ENCODE results near the gene UBR2. TPM values are rescaled to one million over a fixed set of nuclear protein-coding genes. Genes with fewer than 3 reads are reported as not detected.
A peak's percentile ranks its signal among the peaks of the same experiment; 100 is the strongest.

The UBR2 gene
- total and polyA plus RNA-seq, 2 donors (not counting 1 experiment from before 2014, with no cell fraction given): 17.9 to 34.7 TPM

DNA sequence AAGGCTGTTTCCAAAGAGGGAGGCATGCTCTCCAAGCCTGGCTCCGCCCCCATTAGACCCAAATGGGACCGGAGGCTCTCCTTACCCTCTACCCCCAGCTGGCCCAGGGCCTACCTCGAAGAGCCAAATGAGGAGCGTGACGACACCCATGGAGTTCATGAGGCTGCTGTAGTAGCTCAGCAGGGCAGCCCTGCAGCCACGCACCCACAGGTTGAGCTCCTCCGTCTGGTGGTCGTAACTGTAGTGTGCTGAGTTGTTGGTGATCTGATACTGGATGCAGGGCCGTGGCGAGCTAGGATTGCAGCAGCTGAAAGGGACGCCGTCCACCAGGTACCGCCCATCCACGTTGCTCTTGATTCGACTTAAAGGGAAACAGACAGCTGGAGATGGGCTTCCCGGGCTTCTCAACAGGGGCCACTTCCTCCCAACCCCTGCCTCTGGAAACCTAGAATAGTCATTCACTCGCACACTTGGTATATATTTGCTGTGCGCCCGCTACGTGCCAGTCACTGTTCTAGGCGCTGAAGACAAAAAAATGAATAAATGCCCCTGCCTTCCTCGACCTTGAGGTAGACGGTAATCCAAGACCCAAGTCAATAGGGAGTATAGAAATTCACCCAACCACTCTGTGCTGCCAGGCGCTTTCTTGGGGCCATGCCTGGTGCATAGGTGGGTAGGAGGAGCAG lies 140.6 kb downstream of the UBR2 start:
- H3K27ac ChIP-seq (ENCODE audit: insufficient read depth, low read length): no peak overlapping the region
- no peaks in the 10 kb centered on the region for H3K79me2 ChIP-seq (ENCODE audit: control insufficient read depth, insufficient read depth, low read length)
- no peaks in the 10 kb centered on the region for H3K4me1 ChIP-seq (ENCODE audit: control insufficient read depth, extremely low read depth, insufficient read depth, low read length)
- no peak overlapping the region for H3K9ac ChIP-seq (ENCODE audit: insufficient read depth, low read length)
- H3K36me3 ChIP-seq (ENCODE audit: control insufficient read depth, insufficient read depth, low read length): no peaks in the 10 kb centered on the region
- H2AFZ ChIP-seq (ENCODE audit: low read length): peak overlapping the region; percentile 81
- no peaks in the 10 kb centered on the region for H3K9me3 ChIP-seq (ENCODE audit: control insufficient read depth, insufficient read depth, low read depth, low read length)
- H3K27me3 ChIP-seq (ENCODE audit: control insufficient read depth, insufficient read depth, low read length): no peaks in the 10 kb centered on the region
- peak overlapping the region; percentile 24 to 68 (median 51) for H3K4me3 ChIP-seq (replicated peaks in 1 of 4; ENCODE audit: control extremely low read depth in 1 of 4, insufficient read depth in 1 of 4, low read depth in 3 of 4, low read length in 4 of 4)
- TF ChIP-seq CTCF (conservative IDR thresholded peaks at IDR 0.05 in 1 of 2, IDR thresholded peaks at IDR 0.05 in 1 of 2; ENCODE audit: low read depth in 1 of 2, low read length in 2 of 2) (no peak), EZH2 (IDR thresholded peaks at IDR 0.05; ENCODE audit: low read length, missing control alignments) (no peak)
- no peaks in the 10 kb centered on the region for H4K20me1 ChIP-seq (ENCODE audit: control insufficient read depth, extremely low read depth, insufficient read depth, low read length)
- peak overlapping the region; percentile 33 for H3K4me2 ChIP-seq (ENCODE audit: extremely low read depth, insufficient read depth, low read length)
- peak in 1 of 2 donors; percentile 72 for DNase-seq (ENCODE audit: low read depth in 2 of 2)

GRCh38 chr6:42704937-42705374 lies 141.1 kb downstream of the UBR2 start:
- Histone ChIP-seq H3K36me3 (ENCODE audit: control insufficient read depth, insufficient read depth, low read length) (no peaks in the 10 kb centered on the region), H4K20me1 (ENCODE audit: control insufficient read depth, extremely low read depth, insufficient read depth, low read length) (no peaks in the 10 kb centered on the region), H3K27ac (ENCODE audit: insufficient read depth, low read length) (no peak overlapping the region), H3K9ac (ENCODE audit: insufficient read depth, low read length) (no peak overlapping the region), H3K27me3 (ENCODE audit: control insufficient read depth, insufficient read depth, low read length) (no peaks in the 10 kb centered on the region), H3K4me3 (replicated peaks in 1 of 4; ENCODE audit: control extremely low read depth in 1 of 4, insufficient read depth in 1 of 4, low read depth in 3 of 4, low read length in 4 of 4) (peak overlapping the region in 1 of 4 experiments; percentile 58), H3K4me1 (ENCODE audit: control insufficient read depth, extremely low read depth, insufficient read depth, low read length) (no peaks in the 10 kb centered on the region), H3K4me2 (ENCODE audit: extremely low read depth, insufficient read depth, low read length) (no peak overlapping the region), H3K79me2 (ENCODE audit: control insufficient read depth, insufficient read depth, low read length) (no peaks in the 10 kb centered on the region), H3K9me3 (ENCODE audit: control insufficient read depth, insufficient read depth, low read depth, low read length) (no peaks in the 10 kb centered on the region), H2AFZ (ENCODE audit: low read length) (no peak overlapping the region)
- no peak for DNase-seq (ENCODE audit: low read depth in 2 of 2)
- no peak for TF ChIP-seq EZH2 (IDR thresholded peaks at IDR 0.05; ENCODE audit: low read length, missing control alignments)
- TF ChIP-seq CTCF (conservative IDR thresholded peaks at IDR 0.05 in 1 of 2, IDR thresholded peaks at IDR 0.05 in 1 of 2; ENCODE audit: low read depth in 1 of 2, low read length in 2 of 2): no peak

DNA sequence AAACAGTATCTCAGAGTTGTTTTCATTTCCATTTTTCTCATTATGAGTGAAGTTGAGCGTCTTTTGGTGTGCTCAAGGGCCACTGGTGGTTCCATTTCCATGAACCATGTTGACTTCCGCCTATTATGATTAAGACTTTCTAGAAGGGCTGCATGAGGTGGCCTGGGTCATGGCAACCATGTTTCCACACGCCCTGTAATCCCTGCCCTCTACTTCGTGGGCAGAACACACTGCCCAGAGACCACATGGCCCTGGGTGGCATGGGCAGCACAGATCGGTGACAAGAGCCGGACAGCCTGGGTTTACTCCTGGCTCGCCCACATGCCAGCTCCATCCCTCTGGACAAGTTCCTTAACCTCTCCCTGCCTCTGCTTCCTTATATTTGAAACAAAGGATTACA lies 143.8 kb downstream of the UBR2 start:
- Histone ChIP-seq H3K79me2 (ENCODE audit: control insufficient read depth, insufficient read depth, low read length) (no peaks in the 10 kb centered on the region), H3K36me3 (ENCODE audit: control insufficient read depth, insufficient read depth, low read length) (no peaks in the 10 kb centered on the region), H3K4me2 (ENCODE audit: extremely low read depth, insufficient read depth, low read length) (no peak overlapping the region), H3K27ac (ENCODE audit: insufficient read depth, low read length) (no peak overlapping the region), H3K4me1 (ENCODE audit: control insufficient read depth, extremely low read depth, insufficient read depth, low read length) (no peaks in the 10 kb centered on the region), H4K20me1 (ENCODE audit: control insufficient read depth, extremely low read depth, insufficient read depth, low read length) (no peaks in the 10 kb centered on the region), H3K27me3 (ENCODE audit: control insufficient read depth, insufficient read depth, low read length) (no peaks in the 10 kb centered on the region), H3K9me3 (ENCODE audit: control insufficient read depth, insufficient read depth, low read depth, low read length) (no peaks in the 10 kb centered on the region), H2AFZ (ENCODE audit: low read length) (no peak overlapping the region), H3K4me3 (replicated peaks in 1 of 4; ENCODE audit: control extremely low read depth in 1 of 4, insufficient read depth in 1 of 4, low read depth in 3 of 4, low read length in 4 of 4) (no peak overlapping the region), H3K9ac (ENCODE audit: insufficient read depth, low read length) (no peak overlapping the region)
- no peak for DNase-seq (ENCODE audit: low read depth in 2 of 2)
- TF ChIP-seq EZH2 (IDR thresholded peaks at IDR 0.05; ENCODE audit: low read length, missing control alignments): no peak
- no peak for TF ChIP-seq CTCF (conservative IDR thresholded peaks at IDR 0.05 in 1 of 2, IDR thresholded peaks at IDR 0.05 in 1 of 2; ENCODE audit: low read depth in 1 of 2, low read length in 2 of 2)

Data from fibroblast of lung (primary cell).